K562 (cell line): ENCODE results near the gene CACNA1C. TPM values are rescaled to one million over a fixed set of nuclear protein-coding genes. Genes with fewer than 3 reads are reported as not detected.

Experiments
- ATAC-seq: fragments of 200-7000 bp; cut with Tn5 transposase; 3 replicates; pipeline ENCODE4 v1.9.1; 2020; ENCODE audit warnings: moderate library complexity
- BruUV-seq: library from RNA; stranded (reverse); fragments of 400-500 nt; replicated peaks from 2 replicates; lab custom pipeline; 2021; lab: Mats Ljungman, UMichigan
- CTCF ChIA-PET: fragments of 300-600 bp; formaldehyde crosslinking; extraction: SDS; loops from one replicate; lab custom pipeline; 2021; ENCODE audit warnings: low intra/inter-chr PET ratio; lab: Yijun Ruan, JAX
- POLR2A ChIA-PET: fragments of 300-600, 350-650 bp; sonication (Branson Sonifier 250); formaldehyde crosslinking; extraction: SDS; loops from one replicate; lab custom pipeline; 2021; ENCODE audit warnings: antibody characterized with exemption, inconsistent platforms; lab: Yijun Ruan, JAX
- DNase-seq, 4 experiments: peaks; one replicate each; pipeline versions ENCODE4 v3.0.0 to v3.0.0-alpha.2; 2011 to 2018; ENCODE audit warnings: low spot score in 3 of 4, mixed read lengths in 3 of 4; ENCODE audit errors: extremely low read depth in 1 of 4
- FAIRE-seq: peaks from 2 replicates; lab custom pipeline; 2011; peaks lifted over from hg19 to GRCh38; lab: Jason Lieb, UNC
- H2AFZ ChIP-seq: 2 replicates; pipeline ENCODE4 v1.6.0; 2011; ENCODE audit warnings: low read depth, low read length, control low read depth, inconsistent platforms
- H3K27ac ChIP-seq: fragments of 200-600 bp; 3 replicates; pipeline ENCODE4 v1.8.0; 2011; ENCODE audit warnings: low read depth, mild to moderate bottlenecking, control low read depth, inconsistent platforms, low read length, moderate library complexity, mixed read lengths; ENCODE audit errors: extremely low read depth
- H3K27me3 ChIP-seq, 2 experiments: fragments of 300-600 bp in 1 of 2; 2 replicates in 1 of 2; 3 replicates in 1 of 2; pipeline versions ENCODE4 v1.6.0 to v1.8.0; 2011; ENCODE audit warnings: inconsistent platforms in 2 of 2, low read length in 2 of 2, mild to moderate bottlenecking in 1 of 2, mixed read lengths in 1 of 2, moderate library complexity in 1 of 2; ENCODE audit not compliant: control insufficient read depth in 2 of 2, insufficient read depth in 2 of 2
- H3K36me3 ChIP-seq: fragments of 300-600 bp; 3 replicates; pipeline ENCODE4 v1.8.0; 2011; ENCODE audit warnings: mild to moderate bottlenecking, low read length, inconsistent platforms; ENCODE audit not compliant: control insufficient read depth, insufficient read depth
- H3K4me1 ChIP-seq, 2 experiments: fragments of 200-600 bp in 1 of 2; replicated peaks in 1 of 2; 2 replicates in 1 of 2; 3 replicates in 1 of 2; pipeline versions ENCODE4 v1.5.1 to v1.8.0; 2011; ENCODE audit warnings: inconsistent platforms in 2 of 2, low read length in 2 of 2, mild to moderate bottlenecking in 1 of 2, mixed read lengths in 1 of 2, moderate library complexity in 1 of 2; ENCODE audit not compliant: control insufficient read depth in 2 of 2, insufficient read depth in 2 of 2
- H3K4me2 ChIP-seq: 2 replicates; pipeline ENCODE4 v1.6.1; 2011; ENCODE audit warnings: low read length, control low read depth, inconsistent platforms, mixed read lengths; ENCODE audit not compliant: insufficient read depth
- H3K4me3 ChIP-seq: fragments of 200-600 bp; sonication (generic), shearing (Covaris generic); 2 replicates; pipeline ENCODE4 v1.5.1; 2016; ENCODE audit warnings: control low read depth, inconsistent platforms
- H3K79me2 ChIP-seq: fragments of 200-600 bp; 3 replicates; pipeline ENCODE4 v1.8.0; 2011; ENCODE audit warnings: low read length, inconsistent platforms; ENCODE audit not compliant: control insufficient read depth, insufficient read depth
- H3K9ac ChIP-seq, 2 experiments: 2 replicates each; pipeline versions ENCODE4 v1.6.0 to v1.6.1; 2011; ENCODE audit warnings: low read depth in 2 of 2, low read length in 2 of 2, control low read depth in 1 of 2, inconsistent platforms in 1 of 2, mild to moderate bottlenecking in 1 of 2, mixed read lengths in 1 of 2; ENCODE audit not compliant: insufficient read depth in 1 of 2
- H3K9me1 ChIP-seq: one replicate; pipeline ENCODE4 v1.6.0; 2011; ENCODE audit warnings: inconsistent platforms, mild to moderate bottlenecking, low read length, moderate library complexity; ENCODE audit not compliant: control insufficient read depth, insufficient read depth
- H3K9me3 ChIP-seq: replicated peaks from 2 replicates; pipeline ENCODE4 v1.5.1; 2011; ENCODE audit warnings: low read depth, low read length, inconsistent platforms; ENCODE audit not compliant: control insufficient read depth, insufficient read depth
- H4K20me1 ChIP-seq: replicated peaks from 2 replicates; pipeline ENCODE4 v1.6.1; 2011; ENCODE audit warnings: low read length, inconsistent platforms, mixed read lengths; ENCODE audit not compliant: control insufficient read depth, insufficient read depth
- WGBS: fragments of 100-300 bp; shearing (Covaris generic); methylation state at CpG from one replicate; pipeline ENCODE4 v1.1.6; 2016; ENCODE audit warnings: low coverage, mixed read lengths; ENCODE audit not compliant: insufficient coverage; ENCODE audit errors: missing lambda C conversion rate; 5-methylcytosine and 5-hydroxymethylcytosine counted together
- in situ Hi-C: fragments of 300-500 bp; cut with MboI; formaldehyde crosslinking; loops from 4 replicates; pipeline ENCODE4 v1.15.0; 2018; ENCODE audit warnings: inconsistent platforms, mixed read lengths
- intact Hi-C: fragments of 100-400 bp; cut with micrococcal nuclease; formaldehyde crosslinking; loops from 2 replicates; pipeline ENCODE4 v1.14.2; 2022
- polyA plus RNA-seq, 8 experiments: library from polyadenylated mRNA; depleted of rRNA in 4 of 8; stranded (reverse) in 5 of 8; unstranded in 3 of 8; fragments of >200 nt; fragmentation: Nextera tagmentation in 2 of 8; fragmentation: Illumina TruSeq in 1 of 8; extraction: Ambion mirVana in 2 of 8; extraction: Trizol in 1 of 8; gene quantifications; 2 replicates each; pipeline versions ENCODE4 v1.2.1 to v1.2.3, GENCODE V29; 2011 to 2014; ENCODE audit warnings: inconsistent platforms in 1 of 8, missing spikeins in 1 of 8
- total RNA-seq, 7 experiments: library from RNA; depleted of rRNA in 6 of 7; stranded (reverse); fragments of >200 nt in 6 of 7; fragmentation: Illumina TruSeq in 2 of 7; extraction: Trizol in 2 of 7; gene quantifications; 2 replicates each; pipeline versions ENCODE4 v1.2.1 to v1.2.3, GENCODE V29; 2011 to 2021; ENCODE audit warnings: low replicate concordance in 1 of 7
- TF ChIP-seq, protein P1 (sequence below), 2 experiments: fragments of 150-350 bp in 1 of 2; IDR thresholded peaks; 2 replicates each; pipeline ENCODE4 v1.6.1; 2012 to 2016; ENCODE audit warnings: low read depth in 2 of 2, low read length in 2 of 2, mild to moderate bottlenecking in 1 of 2, moderate library complexity in 1 of 2

Gene CACNA1C
- total and polyA plus RNA-seq, 9 of the 15 experiments (the other 6 are each of a cell fraction or from before 2014, with no cell fraction given): not detected

DNA sequence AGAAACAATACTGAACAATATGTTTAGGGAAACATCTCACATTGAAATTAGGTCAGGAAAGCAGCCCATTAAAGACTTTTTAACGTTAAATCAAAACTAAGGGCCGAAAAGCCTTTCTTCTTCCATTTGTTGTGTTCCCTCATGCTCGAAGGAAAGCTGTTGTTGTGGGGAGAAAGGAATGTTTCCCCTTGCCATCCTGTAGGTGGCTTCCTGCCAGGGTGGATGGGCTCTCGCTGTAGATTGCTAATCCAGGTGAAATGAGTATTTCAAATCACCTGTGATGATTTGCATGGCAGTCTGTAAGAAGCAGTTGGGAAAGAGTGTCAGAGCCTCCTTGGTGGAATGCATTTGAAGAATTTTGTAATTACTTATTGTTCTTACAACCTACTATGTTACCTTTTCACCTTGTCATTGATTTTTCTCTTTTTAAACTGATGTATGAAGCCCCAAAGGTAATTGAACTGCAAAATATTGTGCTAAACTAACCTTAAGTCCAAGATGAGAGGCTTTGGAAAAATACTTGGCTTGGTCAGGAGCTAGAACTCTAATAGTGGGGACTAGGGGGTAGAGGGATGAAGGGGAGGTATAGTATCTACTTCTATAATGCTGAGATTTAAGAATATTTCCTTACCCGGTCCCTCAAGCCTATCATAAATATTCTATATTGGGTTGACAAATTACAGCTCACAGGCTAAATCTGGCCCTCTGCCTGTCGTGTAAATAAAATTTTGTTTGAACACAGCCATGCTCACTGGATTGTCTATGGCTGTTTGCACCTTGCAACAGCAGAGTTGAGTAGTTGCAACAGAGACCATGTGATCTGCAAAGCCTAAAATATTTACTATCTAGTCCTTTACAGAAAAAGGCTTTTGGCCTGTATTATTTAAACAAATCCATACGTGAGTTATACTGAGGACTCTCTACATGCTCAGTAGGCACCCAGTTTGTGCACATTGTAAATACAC is 40.9 kb upstream of the CACNA1C start:
- TF ChIP-seq, protein P1, sequence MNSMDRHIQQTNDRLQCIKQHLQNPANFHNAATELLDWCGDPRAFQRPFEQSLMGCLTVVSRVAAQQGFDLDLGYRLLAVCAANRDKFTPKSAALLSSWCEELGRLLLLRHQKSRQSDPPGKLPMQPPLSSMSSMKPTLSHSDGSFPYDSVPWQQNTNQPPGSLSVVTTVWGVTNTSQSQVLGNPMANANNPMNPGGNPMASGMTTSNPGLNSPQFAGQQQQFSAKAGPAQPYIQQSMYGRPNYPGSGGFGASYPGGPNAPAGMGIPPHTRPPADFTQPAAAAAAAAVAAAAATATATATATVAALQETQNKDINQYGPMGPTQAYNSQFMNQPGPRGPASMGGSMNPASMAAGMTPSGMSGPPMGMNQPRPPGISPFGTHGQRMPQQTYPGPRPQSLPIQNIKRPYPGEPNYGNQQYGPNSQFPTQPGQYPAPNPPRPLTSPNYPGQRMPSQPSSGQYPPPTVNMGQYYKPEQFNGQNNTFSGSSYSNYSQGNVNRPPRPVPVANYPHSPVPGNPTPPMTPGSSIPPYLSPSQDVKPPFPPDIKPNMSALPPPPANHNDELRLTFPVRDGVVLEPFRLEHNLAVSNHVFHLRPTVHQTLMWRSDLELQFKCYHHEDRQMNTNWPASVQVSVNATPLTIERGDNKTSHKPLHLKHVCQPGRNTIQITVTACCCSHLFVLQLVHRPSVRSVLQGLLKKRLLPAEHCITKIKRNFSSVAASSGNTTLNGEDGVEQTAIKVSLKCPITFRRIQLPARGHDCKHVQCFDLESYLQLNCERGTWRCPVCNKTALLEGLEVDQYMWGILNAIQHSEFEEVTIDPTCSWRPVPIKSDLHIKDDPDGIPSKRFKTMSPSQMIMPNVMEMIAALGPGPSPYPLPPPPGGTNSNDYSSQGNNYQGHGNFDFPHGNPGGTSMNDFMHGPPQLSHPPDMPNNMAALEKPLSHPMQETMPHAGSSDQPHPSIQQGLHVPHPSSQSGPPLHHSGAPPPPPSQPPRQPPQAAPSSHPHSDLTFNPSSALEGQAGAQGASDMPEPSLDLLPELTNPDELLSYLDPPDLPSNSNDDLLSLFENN (IDR thresholded peaks at IDR 0.05; ENCODE audit: low read depth in 2 of 2, low read length in 2 of 2): no peak
- Histone ChIP-seq H3K27ac (no peak overlapping the region), H3K4me3 (no peak overlapping the region), H3K36me3 (no peaks in the 10 kb centered on the region), H3K79me2 (no peaks in the 10 kb centered on the region), H4K20me1 (no peaks in the 10 kb centered on the region), H3K9me1 (no peaks in the 10 kb centered on the region), H3K9ac (no peak overlapping the region), H3K4me2 (no peak overlapping the region), H3K9me3 (no peaks in the 10 kb centered on the region), H3K27me3 (peaks cover 0 to 4% of the 10 kb centered on the region in 2 experiments; a peak in 2 of 5 replicates), H2AFZ (no peak overlapping the region), H3K4me1 (no peaks in the 10 kb centered on the region)
- in situ Hi-C loops (no loop called here), intact Hi-C loops (no loop called here)
- ChIA-PET POLR2A (no interaction called here), CTCF (no interaction called here)
- no peak for ATAC-seq
- FAIRE-seq: no peak
- DNase-seq: no peak
- no TSS peak for BruUV-seq
- 1% methylated on average over 7 of the region's 7 CpGs for WGBS
